K562 (cell line): ENCODE measurements around the gene ABHD13. TPM values are rescaled to one million over a fixed set of nuclear protein-coding genes. Genes with fewer than 3 reads are reported as not detected.

Experiments
- CREB1 ChIP-seq, 2 experiments: sonication (generic) in 1 of 2; formaldehyde crosslinking in 1 of 2; IDR thresholded peaks; 2 replicates each; pipeline versions ENCODE4 v1.6.1 to v1.8.0; 2012 to 2022; ENCODE audit warnings: inconsistent platforms in 1 of 2, mild to moderate bottlenecking in 1 of 2, missing genetic modification reagents in 1 of 2, moderate library complexity in 1 of 2
- HMGN3 ChIP-seq: IDR thresholded peaks from 2 replicates; pipeline ENCODE4 v1.6.1; 2011; ENCODE audit warnings: borderline replicate concordance, low read depth, mild to moderate bottlenecking, mixed read lengths, low read length; ENCODE audit not compliant: insufficient read length; ENCODE audit errors: extremely low read depth
- HNRNPLL ChIP-seq: fragments of 200-400 bp; formaldehyde crosslinking; IDR thresholded peaks from 2 replicates; pipeline ENCODE4 v1.6.1; 2017; ENCODE audit warnings: low read length, low read depth, mild to moderate bottlenecking; ENCODE audit not compliant: poor library complexity, severe bottlenecking
- MAFG ChIP-seq: fragments of 450-650 bp; conservative IDR thresholded peaks from 2 replicates; pipeline ENCODE4 v1.6.1; 2016; ENCODE audit warnings: missing genetic modification characterization, missing compliant biosample characterization
- SIX5 ChIP-seq, 2 experiments: IDR thresholded peaks; 2 replicates each; pipeline ENCODE4 v1.6.1; 2011; ENCODE audit warnings: low read length in 2 of 2, borderline replicate concordance in 1 of 2, low read depth in 1 of 2, mild to moderate bottlenecking in 1 of 2, moderate library complexity in 1 of 2; ENCODE audit not compliant: insufficient read depth in 1 of 2
- TEAD1 ChIP-seq, 2 experiments: fragments of 450-650 bp in 1 of 2; sonication (generic) in 1 of 2; formaldehyde crosslinking; IDR thresholded peaks; 2 replicates each; pipeline versions ENCODE4 v1.4.0 to v1.8.0; 2020 to 2022; ENCODE audit warnings: mild to moderate bottlenecking in 2 of 2, missing genetic modification reagents in 1 of 2
- polyA plus RNA-seq, 8 experiments: library from polyadenylated mRNA; depleted of rRNA in 4 of 8; stranded (reverse) in 5 of 8; unstranded in 3 of 8; fragments of >200 nt; fragmentation: Nextera tagmentation in 2 of 8; fragmentation: Illumina TruSeq in 1 of 8; extraction: Ambion mirVana in 2 of 8; extraction: Trizol in 1 of 8; gene quantifications; 2 replicates each; pipeline versions ENCODE4 v1.2.1 to v1.2.3, GENCODE V29; 2011 to 2014; ENCODE audit warnings: inconsistent platforms in 1 of 8, missing spikeins in 1 of 8
- total RNA-seq, 7 experiments: library from RNA; depleted of rRNA in 6 of 7; stranded (reverse); fragments of >200 nt in 6 of 7; fragmentation: Illumina TruSeq in 2 of 7; extraction: Trizol in 2 of 7; gene quantifications; 2 replicates each; pipeline versions ENCODE4 v1.2.1 to v1.2.3, GENCODE V29; 2011 to 2021; ENCODE audit warnings: low replicate concordance in 1 of 7
- TF ChIP-seq, protein P1 (sequence below): fragments of 450-650 bp; IDR thresholded peaks from 2 replicates; pipeline ENCODE4 v1.6.1; 2016; ENCODE audit warnings: mild to moderate bottlenecking, moderate library complexity
- TF ChIP-seq, protein P2 (sequence below), 3 experiments: fragments of 200-800 bp in 1 of 3; fragments of 250-450 bp in 1 of 3; fragments of 450-650 bp in 1 of 3; sonication (Bioruptor Pico) in 1 of 3; sonication (Bioruptor generic) in 1 of 3; formaldehyde crosslinking in 1 of 3; IDR thresholded peaks; 2 replicates each; pipeline versions ENCODE4 v1.6.1 to v1.8.0; 2016 to 2022; ENCODE audit warnings: mild to moderate bottlenecking in 2 of 3, missing genetic modification characterization in 2 of 3, missing compliant biosample characterization in 1 of 3, moderate library complexity in 1 of 3

The ABHD13 gene
- total and polyA plus RNA-seq, 9 of the 15 experiments (the other 6 are each of a cell fraction or from before 2014, with no cell fraction given) = 1.7 to 7.0 (median 4.1) TPM

DNA sequence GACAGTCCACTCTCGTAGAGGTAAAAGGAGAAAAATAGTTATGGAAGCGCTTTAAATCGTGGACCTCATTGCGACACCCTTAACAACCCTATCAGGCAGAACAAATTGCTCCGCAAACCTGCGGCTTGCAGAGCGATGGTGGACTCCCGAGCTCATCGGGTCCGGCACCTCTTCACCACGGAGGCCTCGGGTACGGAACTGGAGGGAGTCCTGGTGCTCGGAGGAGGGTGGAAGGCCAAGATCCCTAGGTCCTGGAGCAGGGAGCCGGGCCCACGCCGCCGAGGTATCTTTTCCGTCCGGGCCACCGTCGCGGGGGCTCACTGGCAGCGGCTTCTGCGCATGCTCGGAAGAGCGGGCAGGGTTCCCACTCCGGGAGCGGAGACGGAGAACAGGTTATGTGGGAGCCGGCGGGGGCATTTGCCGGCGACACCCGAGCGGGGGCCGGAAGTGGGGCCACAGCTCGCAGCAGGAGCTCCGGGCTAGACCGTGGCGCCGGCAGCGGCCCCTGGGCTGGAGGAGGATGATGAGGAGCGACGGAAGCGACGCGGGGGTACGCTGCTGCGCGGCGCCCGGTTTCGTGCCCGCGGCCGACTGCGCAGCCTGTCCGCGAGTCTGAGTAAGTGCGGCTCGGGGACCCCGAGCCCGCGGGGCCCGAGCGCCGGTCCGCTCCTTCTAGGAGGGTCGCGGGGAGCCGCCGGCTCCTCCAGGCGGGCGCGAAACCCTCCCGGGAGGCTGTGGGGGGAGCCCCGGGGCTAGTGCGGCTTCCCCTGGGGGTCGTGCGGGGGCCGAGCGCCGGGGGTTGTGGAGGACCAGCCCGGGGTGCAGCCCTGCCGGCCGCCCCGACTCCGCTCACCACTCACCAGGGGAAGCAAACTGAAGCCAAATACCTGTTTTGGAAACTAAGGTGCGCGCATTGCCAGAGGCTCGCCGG lies at the start of gene ABHD13 (continued):
- TF ChIP-seq, protein P1, sequence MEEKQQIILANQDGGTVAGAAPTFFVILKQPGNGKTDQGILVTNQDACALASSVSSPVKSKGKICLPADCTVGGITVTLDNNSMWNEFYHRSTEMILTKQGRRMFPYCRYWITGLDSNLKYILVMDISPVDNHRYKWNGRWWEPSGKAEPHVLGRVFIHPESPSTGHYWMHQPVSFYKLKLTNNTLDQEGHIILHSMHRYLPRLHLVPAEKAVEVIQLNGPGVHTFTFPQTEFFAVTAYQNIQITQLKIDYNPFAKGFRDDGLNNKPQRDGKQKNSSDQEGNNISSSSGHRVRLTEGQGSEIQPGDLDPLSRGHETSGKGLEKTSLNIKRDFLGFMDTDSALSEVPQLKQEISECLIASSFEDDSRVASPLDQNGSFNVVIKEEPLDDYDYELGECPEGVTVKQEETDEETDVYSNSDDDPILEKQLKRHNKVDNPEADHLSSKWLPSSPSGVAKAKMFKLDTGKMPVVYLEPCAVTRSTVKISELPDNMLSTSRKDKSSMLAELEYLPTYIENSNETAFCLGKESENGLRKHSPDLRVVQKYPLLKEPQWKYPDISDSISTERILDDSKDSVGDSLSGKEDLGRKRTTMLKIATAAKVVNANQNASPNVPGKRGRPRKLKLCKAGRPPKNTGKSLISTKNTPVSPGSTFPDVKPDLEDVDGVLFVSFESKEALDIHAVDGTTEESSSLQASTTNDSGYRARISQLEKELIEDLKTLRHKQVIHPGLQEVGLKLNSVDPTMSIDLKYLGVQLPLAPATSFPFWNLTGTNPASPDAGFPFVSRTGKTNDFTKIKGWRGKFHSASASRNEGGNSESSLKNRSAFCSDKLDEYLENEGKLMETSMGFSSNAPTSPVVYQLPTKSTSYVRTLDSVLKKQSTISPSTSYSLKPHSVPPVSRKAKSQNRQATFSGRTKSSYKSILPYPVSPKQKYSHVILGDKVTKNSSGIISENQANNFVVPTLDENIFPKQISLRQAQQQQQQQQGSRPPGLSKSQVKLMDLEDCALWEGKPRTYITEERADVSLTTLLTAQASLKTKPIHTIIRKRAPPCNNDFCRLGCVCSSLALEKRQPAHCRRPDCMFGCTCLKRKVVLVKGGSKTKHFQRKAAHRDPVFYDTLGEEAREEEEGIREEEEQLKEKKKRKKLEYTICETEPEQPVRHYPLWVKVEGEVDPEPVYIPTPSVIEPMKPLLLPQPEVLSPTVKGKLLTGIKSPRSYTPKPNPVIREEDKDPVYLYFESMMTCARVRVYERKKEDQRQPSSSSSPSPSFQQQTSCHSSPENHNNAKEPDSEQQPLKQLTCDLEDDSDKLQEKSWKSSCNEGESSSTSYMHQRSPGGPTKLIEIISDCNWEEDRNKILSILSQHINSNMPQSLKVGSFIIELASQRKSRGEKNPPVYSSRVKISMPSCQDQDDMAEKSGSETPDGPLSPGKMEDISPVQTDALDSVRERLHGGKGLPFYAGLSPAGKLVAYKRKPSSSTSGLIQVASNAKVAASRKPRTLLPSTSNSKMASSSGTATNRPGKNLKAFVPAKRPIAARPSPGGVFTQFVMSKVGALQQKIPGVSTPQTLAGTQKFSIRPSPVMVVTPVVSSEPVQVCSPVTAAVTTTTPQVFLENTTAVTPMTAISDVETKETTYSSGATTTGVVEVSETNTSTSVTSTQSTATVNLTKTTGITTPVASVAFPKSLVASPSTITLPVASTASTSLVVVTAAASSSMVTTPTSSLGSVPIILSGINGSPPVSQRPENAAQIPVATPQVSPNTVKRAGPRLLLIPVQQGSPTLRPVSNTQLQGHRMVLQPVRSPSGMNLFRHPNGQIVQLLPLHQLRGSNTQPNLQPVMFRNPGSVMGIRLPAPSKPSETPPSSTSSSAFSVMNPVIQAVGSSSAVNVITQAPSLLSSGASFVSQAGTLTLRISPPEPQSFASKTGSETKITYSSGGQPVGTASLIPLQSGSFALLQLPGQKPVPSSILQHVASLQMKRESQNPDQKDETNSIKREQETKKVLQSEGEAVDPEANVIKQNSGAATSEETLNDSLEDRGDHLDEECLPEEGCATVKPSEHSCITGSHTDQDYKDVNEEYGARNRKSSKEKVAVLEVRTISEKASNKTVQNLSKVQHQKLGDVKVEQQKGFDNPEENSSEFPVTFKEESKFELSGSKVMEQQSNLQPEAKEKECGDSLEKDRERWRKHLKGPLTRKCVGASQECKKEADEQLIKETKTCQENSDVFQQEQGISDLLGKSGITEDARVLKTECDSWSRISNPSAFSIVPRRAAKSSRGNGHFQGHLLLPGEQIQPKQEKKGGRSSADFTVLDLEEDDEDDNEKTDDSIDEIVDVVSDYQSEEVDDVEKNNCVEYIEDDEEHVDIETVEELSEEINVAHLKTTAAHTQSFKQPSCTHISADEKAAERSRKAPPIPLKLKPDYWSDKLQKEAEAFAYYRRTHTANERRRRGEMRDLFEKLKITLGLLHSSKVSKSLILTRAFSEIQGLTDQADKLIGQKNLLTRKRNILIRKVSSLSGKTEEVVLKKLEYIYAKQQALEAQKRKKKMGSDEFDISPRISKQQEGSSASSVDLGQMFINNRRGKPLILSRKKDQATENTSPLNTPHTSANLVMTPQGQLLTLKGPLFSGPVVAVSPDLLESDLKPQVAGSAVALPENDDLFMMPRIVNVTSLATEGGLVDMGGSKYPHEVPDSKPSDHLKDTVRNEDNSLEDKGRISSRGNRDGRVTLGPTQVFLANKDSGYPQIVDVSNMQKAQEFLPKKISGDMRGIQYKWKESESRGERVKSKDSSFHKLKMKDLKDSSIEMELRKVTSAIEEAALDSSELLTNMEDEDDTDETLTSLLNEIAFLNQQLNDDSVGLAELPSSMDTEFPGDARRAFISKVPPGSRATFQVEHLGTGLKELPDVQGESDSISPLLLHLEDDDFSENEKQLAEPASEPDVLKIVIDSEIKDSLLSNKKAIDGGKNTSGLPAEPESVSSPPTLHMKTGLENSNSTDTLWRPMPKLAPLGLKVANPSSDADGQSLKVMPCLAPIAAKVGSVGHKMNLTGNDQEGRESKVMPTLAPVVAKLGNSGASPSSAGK = peak; percentile 24; the same call in 1 of the 2 replicates
- peak; percentile 61 for TF ChIP-seq HMGN3
- TF ChIP-seq CREB1 (IDR thresholded peaks at IDR 0.05) = peak; percentile 70; the same call in 1 of the 2 replicates
- no peak for TF ChIP-seq CREB1 (CRISPR knock-in tag; IDR thresholded peaks at IDR 0.05)
- peak; percentile 62 for TF ChIP-seq HNRNPLL
- TF ChIP-seq SIX5 (IDR thresholded peaks at IDR 0.05; ENCODE audit: borderline replicate concordance in 1 of 2, insufficient read depth in 1 of 2, low read depth in 1 of 2, low read length in 2 of 2) = no peak
- TF ChIP-seq MAFG (tag) = no peak
- TF ChIP-seq, protein P2, sequence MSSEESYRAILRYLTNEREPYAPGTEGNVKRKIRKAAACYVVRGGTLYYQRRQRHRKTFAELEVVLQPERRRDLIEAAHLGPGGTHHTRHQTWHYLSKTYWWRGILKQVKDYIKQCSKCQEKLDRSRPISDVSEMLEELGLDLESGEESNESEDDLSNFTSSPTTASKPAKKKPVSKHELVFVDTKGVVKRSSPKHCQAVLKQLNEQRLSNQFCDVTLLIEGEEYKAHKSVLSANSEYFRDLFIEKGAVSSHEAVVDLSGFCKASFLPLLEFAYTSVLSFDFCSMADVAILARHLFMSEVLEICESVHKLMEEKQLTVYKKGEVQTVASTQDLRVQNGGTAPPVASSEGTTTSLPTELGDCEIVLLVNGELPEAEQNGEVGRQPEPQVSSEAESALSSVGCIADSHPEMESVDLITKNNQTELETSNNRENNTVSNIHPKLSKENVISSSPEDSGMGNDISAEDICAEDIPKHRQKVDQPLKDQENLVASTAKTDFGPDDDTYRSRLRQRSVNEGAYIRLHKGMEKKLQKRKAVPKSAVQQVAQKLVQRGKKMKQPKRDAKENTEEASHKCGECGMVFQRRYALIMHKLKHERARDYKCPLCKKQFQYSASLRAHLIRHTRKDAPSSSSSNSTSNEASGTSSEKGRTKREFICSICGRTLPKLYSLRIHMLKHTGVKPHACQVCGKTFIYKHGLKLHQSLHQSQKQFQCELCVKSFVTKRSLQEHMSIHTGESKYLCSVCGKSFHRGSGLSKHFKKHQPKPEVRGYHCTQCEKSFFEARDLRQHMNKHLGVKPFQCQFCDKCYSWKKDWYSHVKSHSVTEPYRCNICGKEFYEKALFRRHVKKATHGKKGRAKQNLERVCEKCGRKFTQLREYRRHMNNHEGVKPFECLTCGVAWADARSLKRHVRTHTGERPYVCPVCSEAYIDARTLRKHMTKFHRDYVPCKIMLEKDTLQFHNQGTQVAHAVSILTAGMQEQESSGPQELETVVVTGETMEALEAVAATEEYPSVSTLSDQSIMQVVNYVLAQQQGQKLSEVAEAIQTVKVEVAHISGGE (CRISPR knock-in tag; IDR thresholded peaks at IDR 0.05) = peak; percentile 92 to 99 (median 95); a peak in 5 of 6 replicates
- no peak for TF ChIP-seq TEAD1 (CRISPR knock-in tag; IDR thresholded peaks at IDR 0.05)
